SU-DHL-6 (cell line): ENCODE results near the gene M6PR.

Experiments used
- CTCF ChIP-seq: fragments of 200-600 bp; sonication (generic); IDR thresholded peaks from one replicate; pipeline ENCODE4 v1.5.1; 2017; ENCODE audit warnings: antibody characterized with exemption, mild to moderate bottlenecking, low read length, moderate library complexity; ENCODE audit not compliant: insufficient read depth, poor library complexity, severe bottlenecking
- EZH2phosphoT487 ChIP-seq: fragments of 200-600 bp; sonication (generic), shearing (Covaris generic); conservative IDR thresholded peaks from 2 replicates; pipeline ENCODE4 v1.6.1; 2018; ENCODE audit warnings: mild to moderate bottlenecking, antibody characterized with exemption, low read length, moderate library complexity, mixed read lengths

- TF ChIP-seq CTCF (no peak), EZH2phosphoT487 (no peak)
Measured at GRCh38 chr12:8968761-8969160, 19.3 kb upstream of the M6PR start.
